Stimulated activated CD8-positive, alpha-beta memory T cell treated with anti-CD3 and anti-CD28 coated beads, Interleukin-7, amount 100 ng/mL, for 48 hours (primary cell): Measurements from ENCODE around the gene DIAPH2.
"Not testable (repeated sequence)": the region's sequence is repeated elsewhere in the genome, so short reads cannot be mapped to it uniquely, and the experiment has no call there.

Experiments used
- DNase-seq, 2 donors: peaks; one replicate each; pipeline ENCODE4 v3.0.0-alpha.2; 2020; ENCODE audit warnings: low read depth in 1 of 2; ENCODE audit errors: extremely low read depth in 1 of 2

The DIAPH2 gene

GRCh38 chrX:97358941-97359340 lies 674.3 kb downstream of the DIAPH2 start:
- no peak for DNase-seq

- no peak for DNase-seq
These were observed 679.2 kb downstream of the DIAPH2 start for GRCh38 chrX:97363843-97364242.

GRCh38 chrX:97366237-97366636 lies 681.6 kb downstream of the DIAPH2 start:
- no peak for DNase-seq

GRCh38 chrX:97367125-97367524 lies 682.5 kb downstream of the DIAPH2 start:
- DNase-seq, result no peak

- DNase-seq, result no peak
These were observed 685.3 kb downstream of the DIAPH2 start for GRCh38 chrX:97369947-97370346.

GRCh38 chrX:97372001-97372766 lies 687.5 kb downstream of the DIAPH2 start:
- DNase-seq, result no peak

GRCh38 chrX:97374266-97374665 lies 689.6 kb downstream of the DIAPH2 start:
- no peak for DNase-seq

- DNase-seq, result no peak
These were observed 695.6 kb downstream of the DIAPH2 start for GRCh38 chrX:97380200-97380599.

GRCh38 chrX:97384685-97385084 lies 700.0 kb downstream of the DIAPH2 start:
- no peak for DNase-seq

GRCh38 chrX:97387004-97387403 lies 702.4 kb downstream of the DIAPH2 start:
- no peak for DNase-seq

- DNase-seq, result no peak
These were observed 705.1 kb downstream of the DIAPH2 start for GRCh38 chrX:97389761-97390192.

GRCh38 chrX:97397371-97397770 lies 712.7 kb downstream of the DIAPH2 start:
- DNase-seq, result no peak

- DNase-seq, result no peak
These were observed 713.4 kb downstream of the DIAPH2 start for GRCh38 chrX:97398030-97398551.

- DNase-seq, result no peak
These were observed 714.8 kb downstream of the DIAPH2 start for GRCh38 chrX:97399400-97399799.

- DNase-seq, result no peak
These were observed 715.9 kb downstream of the DIAPH2 start for GRCh38 chrX:97400492-97400891.

- DNase-seq, result no peak
These were observed 716.5 kb downstream of the DIAPH2 start for GRCh38 chrX:97401154-97401553.

- DNase-seq, result no peak
These were observed 717.0 kb downstream of the DIAPH2 start for GRCh38 chrX:97401586-97402136.

GRCh38 chrX:97402333-97402732 lies 717.7 kb downstream of the DIAPH2 start:
- DNase-seq, result no peak

- DNase-seq, result no peak
These were observed 718.3 kb downstream of the DIAPH2 start for GRCh38 chrX:97402903-97403302.

- DNase-seq, result no peak
These were observed 720.5 kb downstream of the DIAPH2 start for GRCh38 chrX:97405031-97405660.

- DNase-seq, result not testable (repeated sequence)
These were observed 725.2 kb downstream of the DIAPH2 start for GRCh38 chrX:97409632-97410415.
